ENCODE measurements around the gene RAI14.

RAI14 gene

GRCh38 chr5:34680896-34681295, 24.8 kb downstream of the RAI14 start:
- DNase-seq: no peak

GRCh38 chr5:34682926-34683623, 26.9 kb downstream of the RAI14 start:
- peak; percentile 18 for DNase-seq

- no peak for DNase-seq
Observed at GRCh38 chr5:34684281-34684979, 28.3 kb downstream of the RAI14 start.

GRCh38 chr5:34684980-34685352, 28.8 kb downstream of the RAI14 start:
- DNase-seq: no peak

GRCh38 chr5:34685485-34686165, 29.5 kb downstream of the RAI14 start:
- no peak for DNase-seq

- DNase-seq: no peak
Observed at GRCh38 chr5:34686762-34687268, 30.7 kb downstream of the RAI14 start.

- no peak for DNase-seq
Observed at GRCh38 chr5:34687269-34688011, 31.3 kb downstream of the RAI14 start.

- DNase-seq: no peak
Observed at GRCh38 chr5:34688015-34688810, 32.1 kb downstream of the RAI14 start.

- DNase-seq: no peak
Observed at GRCh38 chr5:34690301-34690700, 34.2 kb downstream of the RAI14 start.

GRCh38 chr5:34690898-34691297, 34.8 kb downstream of the RAI14 start:
- DNase-seq: no peak

GRCh38 chr5:34691326-34691725, 35.2 kb downstream of the RAI14 start:
- no peak for DNase-seq

- no peak for DNase-seq
Observed at GRCh38 chr5:34692786-34693185, 36.7 kb downstream of the RAI14 start.

GRCh38 chr5:34694012-34694411, 37.9 kb downstream of the RAI14 start:
- no peak for DNase-seq

- no peak for DNase-seq
Observed at GRCh38 chr5:34694685-34695084, 38.6 kb downstream of the RAI14 start.

GRCh38 chr5:34695275-34696027, 39.3 kb downstream of the RAI14 start:
- DNase-seq: no peak

GRCh38 chr5:34697308-34698108, 41.4 kb downstream of the RAI14 start:
- no peak for DNase-seq

- DNase-seq: no peak
Observed at GRCh38 chr5:34698109-34698419, 41.9 kb downstream of the RAI14 start.

- DNase-seq: no peak
Observed at GRCh38 chr5:34698754-34699153, 42.6 kb downstream of the RAI14 start.

GRCh38 chr5:34699155-34700077, 43.3 kb downstream of the RAI14 start:
- peak; percentile 2 for DNase-seq

GRCh38 chr5:34700078-34700452, 43.9 kb downstream of the RAI14 start:
- DNase-seq: no peak
